Measurements from ENCODE around the gene CFAP161.

The CFAP161 gene

GRCh38 chr15:81174792-81175327, 40.8 kb downstream of the CFAP161 start:
- DNase-seq (ENCODE audit: low read depth), result no peak
- TF ChIP-seq CTCF (conservative IDR thresholded peaks at IDR 0.05; ENCODE audit: low read depth, low read length), result peak; percentile 26
- H3K4me3 ChIP-seq (ENCODE audit: low read depth, low read length), result no peak overlapping the region

DNA sequence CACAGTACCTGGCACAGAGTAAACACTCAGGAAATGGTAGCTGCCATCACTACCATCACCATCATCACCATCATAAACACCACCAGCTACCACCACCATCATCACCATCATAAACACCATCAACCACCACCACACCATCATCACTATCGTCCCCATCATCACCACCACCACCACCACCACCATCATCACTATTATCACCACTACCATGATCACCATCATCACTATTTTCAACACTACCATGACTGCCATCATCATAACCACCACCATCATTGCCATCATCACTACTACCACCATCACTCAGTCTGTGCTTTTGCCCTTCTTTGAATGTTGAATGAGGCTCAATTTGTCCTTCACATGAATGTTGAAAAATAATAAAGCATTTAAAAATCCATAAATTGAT, 41.4 kb downstream of the CFAP161 start:
- TF ChIP-seq CTCF (conservative IDR thresholded peaks at IDR 0.05; ENCODE audit: low read depth, low read length), result no peak
- no peak for DNase-seq (ENCODE audit: low read depth)
- H3K4me3 ChIP-seq (ENCODE audit: low read depth, low read length), result no peak overlapping the region

DNA sequence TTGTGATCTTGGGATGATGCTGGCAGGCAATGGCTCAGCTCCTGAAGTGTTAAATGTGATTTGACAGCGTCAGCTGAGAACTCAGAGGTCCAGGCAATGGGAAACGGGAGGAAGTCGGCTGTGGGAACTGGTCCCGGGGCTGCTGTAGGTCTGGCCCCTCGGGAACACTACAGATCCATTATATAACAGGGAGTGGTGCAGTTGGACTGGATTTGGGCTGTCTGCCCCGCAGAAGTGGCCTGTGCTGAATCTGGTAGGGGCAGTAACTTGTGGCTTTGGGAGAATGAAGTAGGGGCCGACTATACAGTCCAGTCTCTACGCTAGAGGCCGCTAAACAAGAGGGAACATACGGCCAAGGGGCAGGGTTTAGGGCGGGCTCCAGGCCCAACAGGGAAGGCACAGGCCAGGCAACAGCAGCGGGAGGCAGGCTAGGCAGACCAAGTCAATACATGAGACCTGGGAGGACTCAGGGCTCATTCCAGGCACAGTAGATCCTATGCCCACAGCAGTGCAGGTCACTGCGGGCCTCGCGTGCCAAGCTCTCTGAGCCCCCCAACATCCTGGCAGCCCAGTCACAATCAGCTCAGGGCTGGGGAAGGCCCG, 42.3 kb downstream of the CFAP161 start:
- no peak overlapping the region for H3K4me3 ChIP-seq (ENCODE audit: low read depth, low read length)
- TF ChIP-seq CTCF (conservative IDR thresholded peaks at IDR 0.05; ENCODE audit: low read depth, low read length), result no peak
- DNase-seq (ENCODE audit: low read depth), result no peak

DNA sequence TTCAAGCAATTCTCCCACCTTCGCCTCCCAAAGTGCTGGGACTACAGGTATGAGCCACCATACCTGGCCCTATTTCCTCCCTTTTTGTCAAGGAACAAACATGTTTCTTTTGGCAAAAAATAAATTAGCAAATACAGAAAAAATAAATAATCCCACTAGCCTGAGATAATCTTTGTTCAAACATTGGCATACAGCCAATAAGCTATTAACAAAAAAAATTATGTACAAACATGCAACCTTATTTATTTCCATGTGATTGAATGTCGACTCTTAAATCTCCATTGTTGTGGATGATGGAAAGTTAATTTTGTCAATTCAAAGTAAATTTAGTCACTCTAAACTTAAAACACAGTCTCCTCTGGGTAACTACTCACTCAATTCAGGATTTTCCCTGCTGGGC, 44.3 kb downstream of the CFAP161 start:
- no peak for TF ChIP-seq CTCF (conservative IDR thresholded peaks at IDR 0.05; ENCODE audit: low read depth, low read length)
- H3K4me3 ChIP-seq (ENCODE audit: low read depth, low read length), result no peak overlapping the region
- DNase-seq (ENCODE audit: low read depth), result no peak

- DNase-seq (ENCODE audit: low read depth), result no peak
These were observed 47.1 kb downstream of the CFAP161 start for GRCh38 chr15:81181220-81181619.

GRCh38 chr15:81182031-81182755, 48.1 kb downstream of the CFAP161 start:
- H3K4me3 ChIP-seq (ENCODE audit: low read depth, low read length), result peak overlapping the region; percentile 24
- peak; percentile 29 for DNase-seq (ENCODE audit: low read depth)
- TF ChIP-seq CTCF (conservative IDR thresholded peaks at IDR 0.05; ENCODE audit: low read depth, low read length), result no peak

More at GRCh38 chr15:81181220-81181619, 47.1 kb downstream of the CFAP161 start:
- no peak overlapping the region for H3K4me3 ChIP-seq (ENCODE audit: low read depth, low read length)
- TF ChIP-seq CTCF (conservative IDR thresholded peaks at IDR 0.05; ENCODE audit: low read depth, low read length), result no peak
